PC-3 (cell line): Measurements from ENCODE around the gene IFNL4. TPM values are rescaled to one million over a fixed set of nuclear protein-coding genes. Genes with fewer than 3 reads are reported as not detected.

Source experiments
- ATAC-seq: fragments of 200-7000 bp; cut with Tn5 transposase; 2 replicates; pipeline ENCODE4 v1.9.1; 2020; ENCODE audit warnings: mild to moderate bottlenecking, moderate library complexity
- BruUV-seq: library from RNA; stranded (reverse); fragments of 400-500 nt; replicated peaks from 2 replicates; lab custom pipeline; 2021; lab: Mats Ljungman, UMichigan
- CTCF ChIA-PET: fragments of 300-600 bp; sonication (Branson Sonifier 250); formaldehyde crosslinking; loops from one replicate; lab custom pipeline; 2022; ENCODE audit warnings: antibody characterized with exemption; lab: Charles Lee
- POLR2A ChIA-PET: fragments of 300-600 bp; sonication (Branson Sonifier 250); formaldehyde crosslinking; loops from one replicate; lab custom pipeline; 2022; ENCODE audit warnings: antibody characterized with exemption; ENCODE audit not compliant: unreplicated experiment; lab: Charles Lee
- DNase-seq: peaks from one replicate; pipeline ENCODE4 v3.0.0-alpha.2; 2015
- H2AFZ ChIP-seq: fragments of 300-600 bp; sonication (generic); 2 replicates; pipeline ENCODE4 v1.6.0; 2016; ENCODE audit warnings: antibody characterized with exemption, low read length
- H3F3A ChIP-seq: fragments of 300-600 bp; sonication (generic); one replicate; pipeline ENCODE4 v1.6.0; 2017; ENCODE audit warnings: antibody characterized with exemption, low read length, control low read depth, mild to moderate bottlenecking; ENCODE audit not compliant: unreplicated experiment
- H3K27ac ChIP-seq: fragments of 300-600 bp; sonication (generic); 2 replicates; pipeline ENCODE4 v1.5.1; 2016; ENCODE audit warnings: mild to moderate bottlenecking, low read length
- H3K27me3 ChIP-seq: fragments of 300-600 bp; sonication (generic); 2 replicates; pipeline ENCODE4 v1.6.1; 2016; ENCODE audit warnings: low read length, mixed read lengths
- H3K36me3 ChIP-seq: fragments of 300-600 bp; sonication (generic); 2 replicates; pipeline ENCODE4 v1.6.1; 2016; ENCODE audit warnings: low read depth, mixed run types, low read length, mixed read lengths
- H3K4me1 ChIP-seq: fragments of 300-600 bp; sonication (generic); 2 replicates; pipeline ENCODE4 v1.5.1; 2016; ENCODE audit warnings: low read length; ENCODE audit not compliant: insufficient read depth
- H3K4me2 ChIP-seq: fragments of 300-600 bp; sonication (generic); 2 replicates; pipeline ENCODE4 v1.6.0; 2016; ENCODE audit warnings: low read length
- H3K4me3 ChIP-seq: fragments of 300-600 bp; sonication (generic); 2 replicates; pipeline ENCODE4 v1.5.1; 2016; ENCODE audit warnings: mild to moderate bottlenecking, low read length, mixed read lengths
- H3K79me2 ChIP-seq: fragments of 300-600 bp; sonication (generic); 2 replicates; pipeline ENCODE4 v1.6.1; 2017; ENCODE audit warnings: low read length, mixed read lengths
- H3K9ac ChIP-seq: fragments of 300-600 bp; sonication (generic); 2 replicates; pipeline ENCODE4 v1.6.0; 2016; ENCODE audit warnings: mild to moderate bottlenecking, low read length
- H3K9me2 ChIP-seq: fragments of 300-600 bp; sonication (generic); replicated peaks from 2 replicates; pipeline ENCODE4 v1.6.1; 2016; ENCODE audit warnings: mixed run types, low read length, mixed read lengths
- H3K9me3 ChIP-seq: fragments of 300-600 bp; sonication (generic); 2 replicates; pipeline ENCODE4 v1.6.1; 2016; ENCODE audit warnings: low read length, mixed read lengths
- H4K20me1 ChIP-seq: fragments of 300-600 bp; sonication (generic); 2 replicates; pipeline ENCODE4 v1.6.1; 2016; ENCODE audit warnings: low read length, mixed read lengths
- CTCF ChIP-seq: fragments of 300-600 bp; sonication (generic); conservative IDR thresholded peaks from 2 replicates; pipeline ENCODE4 v1.5.1; 2017; ENCODE audit warnings: antibody characterized with exemption, low read depth, mild to moderate bottlenecking, low read length
- EZH2 ChIP-seq: fragments of 300-600 bp; sonication (generic); IDR thresholded peaks from one replicate; pipeline ENCODE4 v1.6.1; 2017; ENCODE audit warnings: antibody characterized with exemption, mild to moderate bottlenecking, low read length; ENCODE audit not compliant: unreplicated experiment
- EZH2phosphoT487 ChIP-seq: fragments of 300-600 bp; sonication (generic); IDR thresholded peaks from 2 replicates; pipeline ENCODE4 v1.6.1; 2018; ENCODE audit warnings: mild to moderate bottlenecking, antibody characterized with exemption, low read length, borderline replicate concordance
- intact Hi-C: fragments of 100-400 bp; cut with micrococcal nuclease; formaldehyde crosslinking; loops from 2 replicates; pipeline ENCODE4 v1.9.0; 2023
- total RNA-seq: library from RNA; depleted of rRNA; stranded (reverse); fragments of >200 nt; gene quantifications from 2 replicates; pipeline ENCODE4 v1.2.3, GENCODE V29; 2014

Gene IFNL4
- total RNA-seq, 1 experiment from 2014 or later = not detected

GRCh38 chr19:39212375-39212742, 36.3 kb downstream of the IFNL4 start:
- intact Hi-C loops = loop anchor here (5.0 kb wide), 1 partner anchor 115 kb away; no protein-coding TSS in a partner anchor
- TF ChIP-seq EZH2phosphoT487 (no peak), CTCF (peak; percentile 61)
- H3K9me2 ChIP-seq = no peaks in the 10 kb centered on the region
- ChIA-PET CTCF (no interaction called here), POLR2A (no interaction called here)
- H4K20me1 ChIP-seq = no peaks in the 10 kb centered on the region
- no peak overlapping the region for H3K4me2 ChIP-seq
- H3K9ac ChIP-seq = no peak overlapping the region
- ATAC-seq (no peak; the same call in 1 of the 2 replicates), DNase-seq (peak; percentile 32)
- H3K79me2 ChIP-seq = no peaks in the 10 kb centered on the region
- no peak overlapping the region for H3K27ac ChIP-seq
- H2AFZ ChIP-seq = no peak overlapping the region
- no TSS peak for BruUV-seq
- no peak overlapping the region for H3K4me3 ChIP-seq
- no peaks in the 10 kb centered on the region for H3K9me3 ChIP-seq
- no peaks in the 10 kb centered on the region for H3K4me1 ChIP-seq
- no peaks in the 10 kb centered on the region for H3F3A ChIP-seq
- no peaks in the 10 kb centered on the region; the same call in 1 of the 2 replicates for H3K36me3 ChIP-seq
- H3K27me3 ChIP-seq = no peaks in the 10 kb centered on the region

DNA sequence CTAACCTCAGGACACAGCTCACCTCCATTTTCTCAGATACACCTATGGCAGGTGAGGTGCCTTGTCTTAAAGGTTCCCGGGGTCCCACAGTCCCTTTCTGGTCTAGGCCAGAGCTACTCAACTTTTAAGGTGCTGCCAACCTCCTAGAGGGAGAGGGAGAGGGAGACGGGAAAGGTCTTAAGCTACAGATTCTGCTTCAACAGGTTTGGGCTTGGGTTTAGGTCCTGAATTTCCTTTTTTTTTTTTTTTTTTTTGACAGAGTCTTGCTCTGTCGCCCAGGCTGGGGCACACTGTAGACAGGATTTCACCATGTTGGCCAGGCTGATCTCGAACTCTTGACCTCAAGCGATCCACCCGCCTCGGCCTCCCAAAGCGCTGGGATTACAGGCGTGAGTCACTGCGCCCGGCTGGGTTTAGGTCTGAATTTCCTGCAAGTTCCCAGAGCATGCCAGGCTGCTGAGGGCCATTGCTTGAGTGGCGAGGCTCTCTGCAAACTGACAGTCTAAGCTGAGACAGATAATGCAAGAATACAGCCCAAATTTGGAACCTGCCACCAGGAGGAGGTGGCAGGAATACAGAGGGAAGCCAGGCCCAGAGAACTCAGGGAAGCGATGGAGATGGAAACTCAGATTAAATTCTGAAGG, 36.8 kb downstream of the IFNL4 start:
- CTCF ChIA-PET = interaction anchor here (0.6 kb wide), 1 partner anchor 90 kb away, joined by 5 read pairs; no protein-coding TSS in a partner anchor
- ATAC-seq = no peak
- DNase-seq = no peak

More for the DNA sequence above, 36.8 kb downstream of the IFNL4 start:
- no peaks in the 10 kb centered on the region for H4K20me1 ChIP-seq
- POLR2A ChIA-PET = no interaction called here
- no peaks in the 10 kb centered on the region for H3K9me2 ChIP-seq
- intact Hi-C loops = loop anchor here (5.0 kb wide), 1 partner anchor 115 kb away; no protein-coding TSS in a partner anchor
- no peak overlapping the region for H3K9ac ChIP-seq
- no peak overlapping the region for H2AFZ ChIP-seq
- no peaks in the 10 kb centered on the region for H3K27me3 ChIP-seq
- H3K79me2 ChIP-seq = no peaks in the 10 kb centered on the region
- no peaks in the 10 kb centered on the region; the same call in 1 of the 2 replicates for H3K36me3 ChIP-seq
- H3F3A ChIP-seq = no peaks in the 10 kb centered on the region
- BruUV-seq = no TSS peak
- H3K4me2 ChIP-seq = no peak overlapping the region
- no peak overlapping the region for H3K4me3 ChIP-seq
- H3K27ac ChIP-seq = no peak overlapping the region
- H3K9me3 ChIP-seq = no peaks in the 10 kb centered on the region
- TF ChIP-seq EZH2 = no peak
- no peak for TF ChIP-seq CTCF
- TF ChIP-seq EZH2phosphoT487 = no peak
- H3K4me1 ChIP-seq = no peaks in the 10 kb centered on the region
